Tongue (tissue), 2 donors: ENCODE data around the gene KLHL40. TPM values are rescaled to one million over a fixed set of nuclear protein-coding genes. Genes with fewer than 3 reads are reported as not detected.
"Not testable (repeated sequence)": the region's sequence is repeated elsewhere in the genome, so short reads cannot be mapped to it uniquely, and the experiment has no call there.

ENCODE experiments used
- DNase-seq: peaks from one replicate; pipeline ENCODE4 v3.0.0-alpha.2; 2015
- total RNA-seq: library from RNA; depleted of rRNA; stranded (reverse); fragments of >200 nt; gene quantifications from one replicate; pipeline ENCODE4 v1.2.3, GENCODE V29; 2014

The KLHL40 gene
- total RNA-seq, 1 donor from 2014 or later = 159 TPM

GRCh38 chr3:42704136-42704841, 19.0 kb downstream of the KLHL40 start:
- DNase-seq = no peak

GRCh38 chr3:42705058-42705767, 19.9 kb downstream of the KLHL40 start:
- no peak for DNase-seq

GRCh38 chr3:42705962-42706585, 20.7 kb downstream of the KLHL40 start:
- DNase-seq = no peak

GRCh38 chr3:42706721-42707619, 21.6 kb downstream of the KLHL40 start:
- DNase-seq = no peak

DNA sequence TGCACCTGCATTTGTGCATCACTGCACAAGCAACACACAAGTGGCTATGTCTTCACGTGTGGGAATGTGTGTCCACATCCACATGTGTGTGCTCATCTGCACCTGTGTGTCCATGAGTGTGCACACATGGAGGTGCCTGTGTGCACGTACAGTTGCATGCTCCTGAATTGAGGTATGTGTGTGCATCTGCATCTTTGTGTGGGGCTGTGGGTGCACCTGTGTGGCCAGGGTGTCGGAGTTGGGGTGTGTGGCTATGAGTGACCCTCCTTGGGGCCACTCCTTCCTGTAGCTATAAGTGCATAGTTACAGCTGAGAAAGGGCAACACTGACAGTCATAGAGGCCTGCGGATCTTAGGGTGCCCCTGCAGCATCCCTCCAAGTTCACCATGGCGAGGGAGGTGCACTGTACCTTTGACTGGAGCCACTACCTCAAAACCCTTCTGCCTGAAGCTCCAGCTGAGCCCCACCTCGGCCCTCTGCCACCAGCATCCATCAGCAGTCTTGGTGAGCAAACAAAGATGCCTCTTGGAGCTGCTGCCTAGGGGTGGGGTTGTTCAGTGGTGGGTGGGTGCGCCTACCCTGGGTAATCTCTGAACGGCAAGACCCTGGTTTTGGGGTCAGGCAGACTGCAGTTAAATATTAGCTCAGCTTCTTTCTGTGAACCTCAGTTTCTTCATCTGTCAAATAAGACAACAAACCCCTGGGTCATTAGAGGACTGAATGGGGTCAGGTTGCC, 22.5 kb downstream of the KLHL40 start:
- DNase-seq = no peak

DNA sequence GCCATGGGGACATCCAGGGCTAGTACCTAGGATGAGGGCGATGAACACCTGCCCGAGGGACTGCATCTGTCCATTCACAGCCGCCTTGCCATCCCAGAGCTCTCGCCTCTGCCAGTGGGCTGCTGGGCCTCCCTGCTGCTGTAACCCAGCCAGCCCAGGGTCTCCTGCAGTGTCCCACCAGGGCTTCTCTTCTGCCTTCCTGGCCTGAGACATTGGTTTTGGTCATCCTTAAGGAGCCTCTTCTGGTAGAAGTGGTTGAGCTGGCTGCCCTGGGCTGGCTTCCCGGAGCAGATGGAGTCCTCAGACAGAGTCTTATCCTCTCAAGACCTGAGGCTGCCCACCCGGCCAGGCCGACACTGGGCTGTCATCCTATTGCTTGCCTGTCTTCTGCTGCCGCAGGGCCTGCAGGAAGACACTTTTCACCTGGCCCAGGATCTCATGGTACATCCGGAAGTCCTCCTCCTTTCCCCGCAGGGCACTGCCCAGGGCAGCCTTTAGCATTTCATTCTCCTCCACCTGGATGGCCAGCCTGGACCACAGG, 23.3 kb downstream of the KLHL40 start:
- no peak for DNase-seq

DNA sequence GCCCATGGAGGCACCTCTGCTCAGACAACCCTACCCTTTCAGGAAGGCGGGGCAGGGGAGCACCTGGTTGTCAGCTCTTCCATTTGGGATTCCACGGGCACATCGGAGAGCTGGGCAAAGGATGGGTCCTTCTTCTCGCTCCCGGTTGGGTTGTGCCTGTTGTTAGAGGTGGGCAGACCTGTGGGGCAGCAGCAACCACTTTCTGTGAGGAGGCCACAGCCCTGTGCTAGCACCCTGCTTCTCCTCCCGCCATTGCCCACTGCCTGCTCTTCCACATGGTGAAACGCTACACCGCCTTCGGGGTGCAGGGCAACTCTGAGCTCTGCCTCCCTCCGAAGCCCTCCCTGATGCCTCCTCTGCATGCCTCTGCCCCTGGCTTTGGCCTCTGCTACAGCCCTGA, 24.3 kb downstream of the KLHL40 start:
- DNase-seq = no peak

DNA sequence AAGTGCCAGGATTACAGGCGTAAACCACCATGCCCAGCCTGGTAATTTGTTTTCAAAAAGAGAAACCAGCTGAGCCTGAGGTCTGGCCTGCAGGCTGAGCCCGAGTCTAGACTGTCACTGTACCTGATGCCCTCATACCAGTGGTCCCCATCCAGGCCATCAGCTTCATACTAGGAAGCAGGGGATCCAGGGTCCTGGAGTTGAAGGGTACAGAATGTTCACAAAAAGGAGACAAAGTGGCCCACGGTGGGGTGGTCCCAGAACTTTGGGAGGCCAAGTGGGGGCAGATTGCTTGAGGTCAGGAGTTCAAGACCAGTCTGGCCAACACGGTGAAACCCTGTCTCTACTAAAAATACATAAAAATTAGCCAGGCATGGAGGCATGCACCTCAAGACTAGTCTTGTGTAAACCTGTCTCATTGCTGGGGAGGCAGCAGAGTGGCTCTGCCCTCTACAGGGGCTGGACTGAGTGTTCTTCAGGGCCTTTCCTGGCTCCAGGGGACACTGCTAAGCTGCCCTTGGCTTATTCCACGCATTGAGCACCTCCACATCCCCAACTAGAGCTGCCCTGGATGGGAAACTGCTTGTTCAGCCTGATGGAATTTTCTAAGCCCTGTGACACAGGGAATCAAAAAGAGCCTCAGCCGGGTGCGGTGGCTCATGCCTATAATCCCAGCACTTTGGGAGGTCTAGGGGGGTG, 25.1 kb downstream of the KLHL40 start:
- DNase-seq = no peak

GRCh38 chr3:42711491-42712343, 26.4 kb downstream of the KLHL40 start:
- DNase-seq = no peak

DNA sequence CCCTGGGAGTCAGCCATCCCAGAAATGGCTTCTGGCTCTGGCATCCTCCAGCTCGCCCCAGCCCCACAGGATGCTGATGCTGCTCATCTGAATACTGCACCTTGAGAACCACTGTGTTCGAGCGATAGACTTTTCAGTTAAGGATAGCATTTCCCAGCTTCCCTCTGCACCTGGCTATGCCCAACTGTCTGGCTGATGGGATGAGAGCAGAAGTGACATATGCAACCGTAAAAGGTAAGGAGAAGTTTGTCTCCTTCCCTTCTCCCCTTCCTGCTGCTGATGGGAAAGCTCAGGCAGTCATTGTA, 27.0 kb downstream of the KLHL40 start:
- DNase-seq = no peak

DNA sequence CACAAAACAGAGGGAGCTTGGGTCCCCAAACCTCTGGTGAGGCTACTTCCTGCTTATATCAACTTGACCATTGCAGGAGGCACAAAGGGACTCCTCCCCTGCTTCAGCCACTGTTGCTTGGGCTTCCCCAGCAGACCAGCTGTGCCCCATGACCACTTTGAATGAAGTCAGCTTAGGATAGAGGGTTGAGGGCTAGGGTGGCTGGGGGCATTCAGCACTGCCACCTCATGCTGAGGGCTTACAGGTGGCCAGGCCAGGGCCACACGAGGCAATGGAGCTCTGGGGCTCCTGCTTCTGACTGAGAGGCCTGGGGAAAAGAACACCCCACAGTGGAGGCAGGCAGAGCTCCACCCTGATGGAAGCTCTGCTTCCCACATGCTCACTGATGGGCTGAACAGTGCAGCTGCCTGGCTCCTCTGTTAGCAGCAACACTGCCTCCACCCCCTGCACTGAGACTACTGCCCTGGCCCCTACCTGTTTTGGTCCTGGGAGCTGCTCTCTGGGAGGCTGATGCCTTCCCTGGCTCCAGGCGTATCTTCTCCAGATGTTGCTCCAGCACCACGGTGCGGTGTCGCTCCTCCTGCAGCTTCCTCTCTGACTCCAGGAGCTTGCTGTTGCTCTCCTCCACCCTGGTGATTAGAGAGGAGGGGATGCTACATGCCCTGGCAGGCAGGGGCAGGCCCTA, 27.5 kb downstream of the KLHL40 start:
- no peak for DNase-seq

- no peak for DNase-seq
Observed at GRCh38 chr3:42713747-42714146, 28.4 kb downstream of the KLHL40 start.

DNA sequence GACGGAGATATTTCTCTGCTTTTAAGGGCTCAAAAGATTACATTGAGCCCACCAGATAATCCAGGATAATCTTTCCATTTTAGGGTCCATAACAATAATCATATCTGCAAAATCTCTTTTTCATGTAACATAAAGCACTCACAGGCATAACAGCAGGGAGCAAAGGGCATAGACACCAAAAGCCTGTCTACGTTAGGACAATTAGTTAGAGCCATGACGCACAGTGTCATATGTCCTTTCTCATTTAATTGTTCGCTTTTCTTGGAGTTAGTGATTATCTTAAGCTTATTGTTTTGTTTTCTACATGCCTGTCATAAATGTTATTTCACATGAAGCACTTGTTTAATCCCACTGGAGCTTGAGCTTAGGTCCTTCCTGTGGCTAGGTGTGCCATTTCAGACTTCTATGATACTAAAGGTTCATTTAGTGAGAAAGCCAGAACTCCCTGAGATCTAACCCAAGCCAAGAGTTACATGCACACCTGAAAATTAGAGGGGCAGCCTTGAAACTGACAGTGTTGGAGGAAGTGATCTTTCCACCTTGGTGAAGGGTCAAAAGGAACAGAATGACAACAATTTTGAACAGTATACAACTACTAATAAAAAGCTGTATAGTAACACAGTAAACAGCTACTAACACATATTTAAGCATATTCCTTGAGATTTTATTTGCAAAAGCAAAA, 29.0 kb downstream of the KLHL40 start:
- no peak for DNase-seq

DNA sequence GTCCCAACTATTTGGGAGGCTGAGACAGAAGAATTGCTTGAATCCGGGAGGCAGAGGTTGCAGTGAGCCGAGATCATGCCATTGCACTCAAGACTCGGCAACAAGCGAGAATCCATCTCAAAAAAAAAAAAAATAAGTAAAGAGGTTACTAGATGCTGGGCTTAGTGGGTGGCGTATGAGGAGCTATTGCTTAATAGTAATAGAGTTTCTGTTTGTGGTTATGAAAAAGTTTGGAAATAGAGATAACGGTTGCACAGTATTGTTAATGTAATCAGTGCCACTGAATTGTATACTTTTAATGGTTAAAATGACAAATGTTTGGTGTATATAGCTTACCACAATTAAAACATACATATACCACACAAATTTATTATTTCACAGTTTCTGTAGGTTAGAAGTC, 32.0 kb downstream of the KLHL40 start:
- DNase-seq = no peak

- no peak for DNase-seq
Observed at GRCh38 chr3:42718338-42718737, 33.0 kb downstream of the KLHL40 start.

DNA sequence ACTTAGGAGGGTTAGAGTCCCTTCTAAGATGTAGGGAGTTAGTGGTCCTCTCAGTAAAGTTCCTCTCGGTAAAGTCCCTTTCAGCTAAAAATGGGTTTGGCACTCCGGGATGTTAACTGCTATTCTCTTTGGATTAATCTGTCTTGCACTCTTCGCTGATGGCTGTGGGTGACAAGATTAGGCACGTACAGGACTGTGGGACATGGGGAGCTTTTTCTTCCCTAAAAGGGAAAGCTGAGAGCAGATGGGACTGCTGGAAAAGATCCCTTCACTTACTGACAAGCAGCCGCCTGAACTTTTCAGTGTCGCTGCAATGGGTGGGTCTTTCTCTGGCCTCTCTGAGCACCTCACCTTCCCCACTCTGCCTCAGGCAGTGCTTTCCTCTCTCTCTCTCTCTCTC, 33.7 kb downstream of the KLHL40 start:
- no peak for DNase-seq

- DNase-seq = no peak
Observed at GRCh38 chr3:42720126-42720525, 34.8 kb downstream of the KLHL40 start.

- no peak for DNase-seq
Observed at GRCh38 chr3:42721690-42722089, 36.4 kb downstream of the KLHL40 start.

DNA sequence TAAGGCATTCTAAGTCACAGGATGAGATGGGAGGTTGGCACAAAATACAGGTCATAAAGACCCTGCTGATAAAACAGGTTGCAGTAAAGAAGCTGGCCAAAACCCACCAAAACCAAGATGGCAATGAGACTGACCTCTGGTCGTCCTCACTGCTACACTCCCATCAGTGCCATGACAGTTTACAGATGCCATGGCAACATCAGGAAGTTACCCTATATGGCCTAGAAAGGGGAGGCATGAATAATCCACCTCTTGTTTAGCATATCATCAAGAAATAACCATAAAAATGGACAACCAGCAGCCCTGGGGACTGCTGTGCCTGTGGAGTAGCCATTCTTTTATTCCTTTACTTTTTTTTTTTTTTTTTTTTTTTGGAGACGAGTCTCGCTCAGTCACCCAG, 37.1 kb downstream of the KLHL40 start:
- not testable (repeated sequence) for DNase-seq
